Measurements from ENCODE around the gene GATAD2B.

- TF ChIP-seq REST (IDR thresholded peaks at IDR 0.05; ENCODE audit: insufficient read depth in 1 of 2, low read depth in 2 of 2, low read length in 2 of 2) (no peak), POLR2AphosphoS5 (IDR thresholded peaks at IDR 0.05; ENCODE audit: low read depth, low read length) (no peak), TAF1 (IDR thresholded peaks at IDR 0.05; ENCODE audit: borderline replicate concordance, insufficient read depth, low read length) (no peak), SIN3A (IDR thresholded peaks at IDR 0.05; ENCODE audit: borderline replicate concordance, insufficient read depth, low read length) (no peak), FOXP2 (optimal IDR thresholded peaks at IDR 0.05; ENCODE audit: borderline replicate concordance, extremely low read depth, extremely low read length, insufficient read depth) (no peak)
Observed at GRCh38 chr1:153941826-153942725, 19.3 kb upstream of the GATAD2B start.

Measured in PFSK-1 (cell line).